HG02678 (cell line): ENCODE results near the gene FOXJ1.

ENCODE experiments used
- ATAC-seq: cut with Tn5 transposase; IDR thresholded peaks from one replicate; pipeline ENCODE4 v1.9.1; 2021; ENCODE audit warnings: mild to moderate bottlenecking, moderate library complexity; ENCODE audit not compliant: unreplicated experiment

FOXJ1 gene

GRCh38 chr17:76142039-76142584 is 1.1 kb upstream of the FOXJ1 start:
- ATAC-seq = no peak

- ATAC-seq = no peak
These were observed 309 bp downstream of the FOXJ1 start for GRCh38 chr17:76140661-76141211.

GRCh38 chr17:76139801-76140660 is 1.0 kb downstream of the FOXJ1 start:
- ATAC-seq = no peak

GRCh38 chr17:76138896-76139752 is 1.9 kb downstream of the FOXJ1 start:
- ATAC-seq = no peak

GRCh38 chr17:76138234-76138895 is 2.7 kb downstream of the FOXJ1 start:
- no peak for ATAC-seq

GRCh38 chr17:76137351-76138233 is 3.5 kb downstream of the FOXJ1 start:
- ATAC-seq = no peak

- ATAC-seq = no peak
These were observed 4.1 kb downstream of the FOXJ1 start for GRCh38 chr17:76137001-76137350.

GRCh38 chr17:76136276-76137000 is 4.6 kb downstream of the FOXJ1 start:
- no peak for ATAC-seq

- no peak for ATAC-seq
These were observed 5.2 kb downstream of the FOXJ1 start for GRCh38 chr17:76135810-76136188.

- ATAC-seq = no peak
These were observed 5.9 kb downstream of the FOXJ1 start for GRCh38 chr17:76134911-76135809.

GRCh38 chr17:76132574-76133338 is 8.3 kb downstream of the FOXJ1 start:
- ATAC-seq = no peak

- ATAC-seq = no peak
These were observed 9.1 kb downstream of the FOXJ1 start for GRCh38 chr17:76131692-76132573.

- ATAC-seq = no peak
These were observed 9.9 kb downstream of the FOXJ1 start for GRCh38 chr17:76131051-76131691.

- ATAC-seq = no peak
These were observed 10.6 kb downstream of the FOXJ1 start for GRCh38 chr17:76130473-76130872.

GRCh38 chr17:76125922-76126321 is 15.1 kb downstream of the FOXJ1 start:
- no peak for ATAC-seq

GRCh38 chr17:76125391-76125675 is 15.7 kb downstream of the FOXJ1 start:
- no peak for ATAC-seq
